NCI-H510A treated with DMSO at 0.1 percent for 48 hours (cell line): ENCODE measurements around the gene EFHC1.
A peak's percentile ranks its signal among the peaks of the same experiment; 100 is the strongest.
"Not testable (repeated sequence)": the region's sequence is repeated elsewhere in the genome, so short reads cannot be mapped to it uniquely, and the experiment has no call there.

Experiments used
- DNase-seq: peaks from one replicate; lab custom pipeline; 2025; lab: John Stamatoyannopoulos, UW

Gene EFHC1

GRCh38 chr6:52438926-52439325 is 18.8 kb downstream of the EFHC1 start:
- DNase-seq = no peak

GRCh38 chr6:52454556-52454955 is 34.4 kb downstream of the EFHC1 start:
- no peak for DNase-seq

GRCh38 chr6:52457096-52457495 is 37.0 kb downstream of the EFHC1 start:
- no peak for DNase-seq

- not testable (repeated sequence) for DNase-seq
Measured at GRCh38 chr6:52461194-52461593, 41.1 kb downstream of the EFHC1 start.

GRCh38 chr6:52474173-52474572 is 54.0 kb downstream of the EFHC1 start:
- no peak for DNase-seq

- no peak for DNase-seq
Measured at GRCh38 chr6:52475307-52475706, 55.2 kb downstream of the EFHC1 start.

GRCh38 chr6:52482903-52483670 is 62.9 kb downstream of the EFHC1 start:
- DNase-seq = no peak

- DNase-seq = no peak
Measured at GRCh38 chr6:52483671-52484003, 63.5 kb downstream of the EFHC1 start.

GRCh38 chr6:52489881-52490280 is 69.7 kb downstream of the EFHC1 start:
- DNase-seq = no peak

GRCh38 chr6:52491203-52492069 is 71.3 kb downstream of the EFHC1 start:
- no peak for DNase-seq

- no peak for DNase-seq
Measured at GRCh38 chr6:52493669-52494068, 73.5 kb downstream of the EFHC1 start.

GRCh38 chr6:52494298-52495072 is 74.3 kb downstream of the EFHC1 start:
- no peak for DNase-seq

GRCh38 chr6:52495922-52496321 is 75.8 kb downstream of the EFHC1 start:
- DNase-seq = no peak

GRCh38 chr6:52496631-52497030 is 76.5 kb downstream of the EFHC1 start:
- no peak for DNase-seq

- DNase-seq = peak; percentile 85
Measured at GRCh38 chr6:52497652-52498408, 77.7 kb downstream of the EFHC1 start.

- no peak for DNase-seq
Measured at GRCh38 chr6:52498538-52499017, 78.4 kb downstream of the EFHC1 start.

GRCh38 chr6:52499026-52499425 is 78.9 kb downstream of the EFHC1 start:
- no peak for DNase-seq

GRCh38 chr6:52499681-52500236 is 79.6 kb downstream of the EFHC1 start:
- DNase-seq = no peak

GRCh38 chr6:52500238-52501129 is 80.3 kb downstream of the EFHC1 start:
- no peak for DNase-seq

GRCh38 chr6:52502306-52503029 is 82.3 kb downstream of the EFHC1 start:
- DNase-seq = no peak
